NCI-H2196 (cell line): ENCODE results near the gene MBOAT7.

ENCODE experiments used
- DNase-seq: peaks from one replicate; lab custom pipeline; 2025; ENCODE audit not compliant: unreplicated experiment; lab: John Stamatoyannopoulos, UW

The MBOAT7 gene

GRCh38 chr19:54147676-54148075, 41.7 kb downstream of the MBOAT7 start:
- DNase-seq, result no peak

- no peak for DNase-seq
Measured at GRCh38 chr19:54145541-54146158, 43.7 kb downstream of the MBOAT7 start.

GRCh38 chr19:54142166-54142780, 47.1 kb downstream of the MBOAT7 start:
- no peak for DNase-seq

- no peak for DNase-seq
Measured at GRCh38 chr19:54141356-54141755, 48.0 kb downstream of the MBOAT7 start.

GRCh38 chr19:54138489-54139256, 50.7 kb downstream of the MBOAT7 start:
- no peak for DNase-seq

- no peak for DNase-seq
Measured at GRCh38 chr19:54137699-54138488, 51.5 kb downstream of the MBOAT7 start, which contains the start of gene CNOT3. CNOT3 (plus strand) TSS chr19:54137762; CDS start chr19:54142979, 5,217 bp downstream.

GRCh38 chr19:54136864-54137698, 52.3 kb downstream of the MBOAT7 start:
- DNase-seq, result peak; percentile 100

- DNase-seq, result no peak
Measured at GRCh38 chr19:54136086-54136863, 53.1 kb downstream of the MBOAT7 start.

GRCh38 chr19:54133957-54134590, 55.3 kb downstream of the MBOAT7 start:
- no peak for DNase-seq

GRCh38 chr19:54133312-54133956, 55.9 kb downstream of the MBOAT7 start:
- DNase-seq, result peak; percentile 80

GRCh38 chr19:54129617-54129996, 59.8 kb downstream of the MBOAT7 start:
- DNase-seq, result no peak

- DNase-seq, result no peak
Measured at GRCh38 chr19:54128796-54129616, 60.4 kb downstream of the MBOAT7 start.

- no peak for DNase-seq
Measured at GRCh38 chr19:54128441-54128725, 61.0 kb downstream of the MBOAT7 start.

GRCh38 chr19:54127688-54128440, 61.5 kb downstream of the MBOAT7 start:
- no peak for DNase-seq

GRCh38 chr19:54125713-54126112, 63.7 kb downstream of the MBOAT7 start:
- no peak for DNase-seq

- no peak for DNase-seq
Measured at GRCh38 chr19:54124393-54124792, 65.0 kb downstream of the MBOAT7 start.

GRCh38 chr19:54123682-54124081, 65.7 kb downstream of the MBOAT7 start:
- no peak for DNase-seq
